HG02981 (cell line): ENCODE measurements around the gene FDPS.
"Not testable (repeated sequence)": the region's sequence is repeated elsewhere in the genome, so short reads cannot be mapped to it uniquely, and the experiment has no call there.

Source experiments
- ATAC-seq: cut with Tn5 transposase; IDR thresholded peaks from one replicate; pipeline ENCODE4 v1.9.1; 2021; ENCODE audit warnings: mild to moderate bottlenecking, moderate library complexity; ENCODE audit not compliant: unreplicated experiment

FDPS gene

GRCh38 chr1:155318082-155318481 is 9.4 kb downstream of the FDPS start:
- no peak for ATAC-seq

- no peak for ATAC-seq
These were observed 10.9 kb downstream of the FDPS start for GRCh38 chr1:155319536-155319935.

GRCh38 chr1:155320252-155320651 is 11.6 kb downstream of the FDPS start:
- ATAC-seq: no peak

GRCh38 chr1:155320661-155321617 is 12.3 kb downstream of the FDPS start, which contains the start of gene RUSC1:
RUSC1 (plus strand) TSS chr1:155320894; CDS start chr1:155321774, 880 bp downstream.
- ATAC-seq: peak; percentile 22

- no peak for ATAC-seq
These were observed 13.2 kb downstream of the FDPS start for GRCh38 chr1:155321639-155322503.

GRCh38 chr1:155322571-155322952 is 13.9 kb downstream of the FDPS start:
- no peak for ATAC-seq

- ATAC-seq: peak; percentile 32
These were observed 14.5 kb downstream of the FDPS start for GRCh38 chr1:155322953-155323728.

GRCh38 chr1:155323729-155324036 is 15.0 kb downstream of the FDPS start:
- ATAC-seq: peak; percentile 34

- peak; percentile 58 for ATAC-seq
These were observed 15.5 kb downstream of the FDPS start for GRCh38 chr1:155324037-155324716.

- ATAC-seq: peak; percentile 1
These were observed 16.3 kb downstream of the FDPS start for GRCh38 chr1:155324717-155325602.

- ATAC-seq: no peak
These were observed 16.9 kb downstream of the FDPS start for GRCh38 chr1:155325603-155325893.

GRCh38 chr1:155326020-155326526 is 17.4 kb downstream of the FDPS start:
- ATAC-seq: no peak

- no peak for ATAC-seq
These were observed 18.0 kb downstream of the FDPS start for GRCh38 chr1:155326631-155327037.

GRCh38 chr1:155327981-155328380 is 19.3 kb downstream of the FDPS start:
- ATAC-seq: no peak

GRCh38 chr1:155328856-155329255 is 20.2 kb downstream of the FDPS start:
- not testable (repeated sequence) for ATAC-seq

GRCh38 chr1:155329980-155330598 is 21.4 kb downstream of the FDPS start:
- no peak for ATAC-seq

- no peak for ATAC-seq
These were observed 26.3 kb downstream of the FDPS start for GRCh38 chr1:155334962-155335361.

GRCh38 chr1:155339515-155340097 is 30.9 kb downstream of the FDPS start:
- ATAC-seq: no peak

- no peak for ATAC-seq
These were observed 34.2 kb downstream of the FDPS start for GRCh38 chr1:155342842-155343241.
